Hypothalamus (tissue), 51 donors: ENCODE results near the gene CFAP92.
"Not testable (repeated sequence)": the region's sequence is repeated elsewhere in the genome, so short reads cannot be mapped to it uniquely, and the experiment has no call there.

ENCODE experiments used
- DNase-seq, 51 donors: peaks; one replicate each; lab custom pipeline; 2025; lab: John Stamatoyannopoulos, UW

The CFAP92 gene

GRCh38 chr3:128906804-128907525 lies 86.9 kb downstream of the CFAP92 start:
- no peak for DNase-seq

GRCh38 chr3:128906031-128906803 lies 87.7 kb downstream of the CFAP92 start:
- no peak for DNase-seq

GRCh38 chr3:128903501-128903900 lies 90.4 kb downstream of the CFAP92 start:
- no peak for DNase-seq

GRCh38 chr3:128902426-128902825 lies 91.5 kb downstream of the CFAP92 start:
- no peak for DNase-seq

- no peak for DNase-seq
Observed at GRCh38 chr3:128895843-128896697, 97.8 kb downstream of the CFAP92 start.

GRCh38 chr3:128889139-128889894 lies 104.6 kb downstream of the CFAP92 start:
- DNase-seq, result no peak

GRCh38 chr3:128884992-128885391 lies 108.9 kb downstream of the CFAP92 start:
- no peak for DNase-seq

- DNase-seq, result no peak
Observed at GRCh38 chr3:128882719-128883118, 111.2 kb downstream of the CFAP92 start.

GRCh38 chr3:128881576-128881975 lies 112.3 kb downstream of the CFAP92 start:
- no peak for DNase-seq

GRCh38 chr3:128880455-128880854 lies 113.4 kb downstream of the CFAP92 start:
- not testable (repeated sequence) for DNase-seq

- DNase-seq, result peak in 1 of 51 donors; percentile 17
Observed at GRCh38 chr3:128879991-128880390, 113.9 kb downstream of the CFAP92 start.

- DNase-seq, result peak; percentile 84 to 99 (median 96)
Observed at GRCh38 chr3:128879125-128879969, 114.5 kb downstream of the CFAP92 start, which contains the start of gene ACAD9. ACAD9 (plus strand) TSS chr3:128879620; CDS start chr3:128879692, 72 bp downstream.

- peak in 5 of 51 donors; percentile 2 to 67 (median 40) for DNase-seq
Observed at GRCh38 chr3:128878556-128879124, 115.2 kb downstream of the CFAP92 start.

- no peak for DNase-seq
Observed at GRCh38 chr3:128878011-128878457, 115.8 kb downstream of the CFAP92 start.

- peak in 17 of 51 donors; percentile 7 to 33 (median 19) for DNase-seq
Observed at GRCh38 chr3:128875556-128876120, 118.2 kb downstream of the CFAP92 start.

- DNase-seq, result no peak
Observed at GRCh38 chr3:128874481-128875180, 119.2 kb downstream of the CFAP92 start.

- no peak for DNase-seq
Observed at GRCh38 chr3:128873244-128874022, 120.4 kb downstream of the CFAP92 start.
